ENCODE data around the gene NUCB1. TPM values are rescaled to one million over a fixed set of nuclear protein-coding genes. Genes with fewer than 3 reads are reported as not detected.

NUCB1 gene
- 100 to 1,000 TPM; 102 to 114 TPM for total RNA-seq

GRCh38 chr19:48899781-48900476 is at the start of gene NUCB1:
Gene NUCB1, plus strand, starts transcription at chr19:48900312. Its CDS starts 485 bp downstream, at chr19:48900797.
- Mint-ChIP-seq H3K4me3 (peak within 1 kb of the TSS; percentile 95), H3K4me1 (ENCODE audit: low read depth) (peaks cover 30% of the 10 kb centered on the region), H3K36me3 (ENCODE audit: low read depth) (peaks cover 24% of the 10 kb centered on the region), H3K27me3 (peaks cover 7% of the 10 kb centered on the region), H3K27ac (peak within 1 kb of the TSS; percentile 96), H3K9me3 (no peaks in the 10 kb centered on the region)
- ChIA-PET CTCF (interaction anchor here (0.7 to 2.3 kb wide), 9 partner anchors 11 to 153 kb away, joined by 3 to 13 read pairs (median 4); partner anchors contain the start of genes GYS1, IZUMO1 and RUVBL2), POLR2A (interaction anchor here (0.7 to 2.5 kb wide), 7 partner anchors 25 to 162 kb away, joined by 3 to 27 read pairs (median 4); partner anchors contain the start of gene FTL)
- DNase-seq = peak; percentile 100
- peak; percentile 93 for ATAC-seq
- no peak for TF ChIP-seq CTCF (IDR thresholded peaks at IDR 0.05)
- intact Hi-C loops (cut with micrococcal nuclease) = no loop called here

GRCh38 chr19:48852292-48852691 is 47.8 kb upstream of the NUCB1 start:
- intact Hi-C loops (cut with micrococcal nuclease) = no loop called here
- H3K27ac Mint-ChIP-seq = no peak overlapping the region
- DNase-seq = no peak
- no peaks in the 10 kb centered on the region for H3K27me3 Mint-ChIP-seq
- H3K36me3 Mint-ChIP-seq (ENCODE audit: low read depth) = no peaks in the 10 kb centered on the region
- ChIA-PET CTCF (interaction anchor here (1.3 to 5.2 kb wide), 2 partner anchors 10 to 64 kb away, joined by 4 to 24 read pairs; no protein-coding TSS in a partner anchor), POLR2A (interaction anchor here (0.7 to 1.5 kb wide), 3 partner anchors 20 to 118 kb away, joined by 3 to 4 read pairs (median 3); no protein-coding TSS in a partner anchor)
- no peaks in the 10 kb centered on the region for H3K9me3 Mint-ChIP-seq
- no peak for TF ChIP-seq CTCF (IDR thresholded peaks at IDR 0.05)
- H3K4me1 Mint-ChIP-seq (ENCODE audit: low read depth) = no peaks in the 10 kb centered on the region
- no peak overlapping the region for H3K4me3 Mint-ChIP-seq
- ATAC-seq = no peak

- intact Hi-C loops (cut with micrococcal nuclease) = no loop called here
- no peak for ATAC-seq
- no peaks in the 10 kb centered on the region for H3K36me3 Mint-ChIP-seq (ENCODE audit: low read depth)
- ChIA-PET POLR2A (no interaction called here), CTCF (interaction anchor here (5.2 kb wide), 1 partner anchor 11 kb away, joined by 24 read pairs; no protein-coding TSS in a partner anchor)
- no peaks in the 10 kb centered on the region for H3K27me3 Mint-ChIP-seq
- no peak for TF ChIP-seq CTCF (IDR thresholded peaks at IDR 0.05)
- no peaks in the 10 kb centered on the region for H3K9me3 Mint-ChIP-seq
- no peak overlapping the region for H3K4me3 Mint-ChIP-seq
- no peak overlapping the region for H3K27ac Mint-ChIP-seq
- DNase-seq = no peak
- no peaks in the 10 kb centered on the region for H3K4me1 Mint-ChIP-seq (ENCODE audit: low read depth)
Observed at GRCh38 chr19:48853483-48853882, 46.6 kb upstream of the NUCB1 start.

GRCh38 chr19:48854103-48854502 is 46.0 kb upstream of the NUCB1 start:
- Mint-ChIP-seq H3K4me1 (ENCODE audit: low read depth) (peaks cover under 1% of the 10 kb centered on the region), H3K27me3 (no peaks in the 10 kb centered on the region), H3K4me3 (no peak overlapping the region), H3K9me3 (no peaks in the 10 kb centered on the region), H3K27ac (no peak overlapping the region), H3K36me3 (ENCODE audit: low read depth) (no peaks in the 10 kb centered on the region)
- DNase-seq = no peak
- POLR2A ChIA-PET = no interaction called here
- intact Hi-C loops (cut with micrococcal nuclease) = no loop called here
- no peak for ATAC-seq
- CTCF ChIA-PET = interaction anchor here (1.9 to 5.2 kb wide), 2 partner anchors 12 to 18 kb away, joined by 6 to 24 read pairs; partner anchors contain the start of gene HSD17B14
- TF ChIP-seq CTCF (IDR thresholded peaks at IDR 0.05) = no peak

GRCh38 chr19:48856921-48857320 is 43.2 kb upstream of the NUCB1 start:
- no peaks in the 10 kb centered on the region for H3K9me3 Mint-ChIP-seq
- ChIA-PET CTCF (interaction anchor here (0.9 to 2.6 kb wide), 2 partner anchors 15 to 69 kb away, joined by 3 to 8 read pairs; no protein-coding TSS in a partner anchor), POLR2A (interaction anchor here (0.6 kb wide), 1 partner anchor 46 kb away, joined by 4 read pairs; no protein-coding TSS in a partner anchor)
- DNase-seq = no peak
- peaks cover 2% of the 10 kb centered on the region for H3K4me1 Mint-ChIP-seq (ENCODE audit: low read depth)
- no peak overlapping the region for H3K27ac Mint-ChIP-seq
- H3K36me3 Mint-ChIP-seq (ENCODE audit: low read depth) = no peaks in the 10 kb centered on the region
- no peak for ATAC-seq
- H3K27me3 Mint-ChIP-seq = no peaks in the 10 kb centered on the region
- no peak overlapping the region for H3K4me3 Mint-ChIP-seq
- intact Hi-C loops (cut with micrococcal nuclease) = no loop called here
- no peak for TF ChIP-seq CTCF (IDR thresholded peaks at IDR 0.05)
